BLaER1 (cell line): Measurements from ENCODE around the gene HPN.
"Not testable (repeated sequence)": the region's sequence is repeated elsewhere in the genome, so short reads cannot be mapped to it uniquely, and the experiment has no call there.

ENCODE experiments used
- H3K27ac ChIP-seq: shearing (Covaris generic); formaldehyde crosslinking; 2 replicates; pipeline ENCODE4 v1.8.1; 2022
- H3K27me3 ChIP-seq: shearing (Covaris generic); formaldehyde crosslinking; 2 replicates; pipeline ENCODE4 v1.8.1; 2022
- H3K36me3 ChIP-seq: shearing (Covaris generic); formaldehyde crosslinking; 2 replicates; pipeline ENCODE4 v1.8.1; 2022
- H3K4me1 ChIP-seq: shearing (Covaris generic); formaldehyde crosslinking; 2 replicates; pipeline ENCODE4 v1.8.1; 2022
- H3K4me2 ChIP-seq: shearing (Covaris generic); formaldehyde crosslinking; 2 replicates; pipeline ENCODE4 v1.8.1; 2022
- H3K4me3 ChIP-seq: shearing (Covaris generic); formaldehyde crosslinking; 2 replicates; pipeline ENCODE4 v1.8.1; 2022
- H3K9ac ChIP-seq: shearing (Covaris generic); formaldehyde crosslinking; 2 replicates; pipeline ENCODE4 v1.8.1; 2022
- H3K9me3 ChIP-seq: shearing (Covaris generic); formaldehyde crosslinking; 2 replicates; pipeline ENCODE4 v1.8.1; 2022
- H4K20me1 ChIP-seq: shearing (Covaris generic); formaldehyde crosslinking; 2 replicates; pipeline ENCODE4 v1.8.1; 2022
- Cebpa-rat ChIP-seq: shearing (Covaris generic); IDR thresholded peaks from 2 replicates; pipeline ENCODE4 v1.8.1; 2022

HPN gene

GRCh38 chr19:35041548-35042055, at the start of gene HPN:
TSS of gene HPN (plus strand) at chr19:35041721. CDS start at chr19:35042507, 786 bp downstream.
- H3K27ac ChIP-seq = peak within 1 kb of the TSS; percentile 93
- H3K36me3 ChIP-seq = no peaks in the 10 kb centered on the region
- peaks cover 100% of the 10 kb centered on the region for H3K4me1 ChIP-seq
- H3K9me3 ChIP-seq = no peaks in the 10 kb centered on the region
- peak within 1 kb of the TSS; percentile 61 for H3K4me3 ChIP-seq
- H3K27me3 ChIP-seq = no peaks in the 10 kb centered on the region
- H4K20me1 ChIP-seq = no peaks in the 10 kb centered on the region
- peak within 1 kb of the TSS; percentile 98 for H3K4me2 ChIP-seq
- peak within 1 kb of the TSS; percentile 69 for H3K9ac ChIP-seq
- no peak for TF ChIP-seq Cebpa-rat

- H3K36me3 ChIP-seq, H3K4me3 ChIP-seq, H3K9ac ChIP-seq, H3K4me2 ChIP-seq, H4K20me1 ChIP-seq, H3K27me3 ChIP-seq, H3K27ac ChIP-seq: not testable (repeated sequence)
- H3K4me1 ChIP-seq = peaks cover 28% of the 10 kb centered on the region
- H3K9me3 ChIP-seq = peaks cover 32% of the 10 kb centered on the region
Observed at GRCh38 chr19:34992582-34992981, 48.9 kb upstream of the HPN start.

- Histone ChIP-seq H3K9me3 (peaks cover 32% of the 10 kb centered on the region), H3K9ac (no peak overlapping the region), H3K27ac (no peak overlapping the region), H3K4me2 (no peak overlapping the region), H3K4me1 (peaks cover 41% of the 10 kb centered on the region), H4K20me1 (no peaks in the 10 kb centered on the region), H3K27me3 (no peaks in the 10 kb centered on the region), H3K36me3 (peaks cover 5% of the 10 kb centered on the region; the same call in 1 of the 2 replicates), H3K4me3 (no peak overlapping the region)
- TF ChIP-seq Cebpa-rat = no peak
Observed at GRCh38 chr19:34994286-34994642, 47.3 kb upstream of the HPN start.

GRCh38 chr19:34994643-34995541, 46.6 kb upstream of the HPN start:
- H3K36me3 ChIP-seq = peaks cover 5% of the 10 kb centered on the region; the same call in 1 of the 2 replicates
- H3K4me1 ChIP-seq = peaks cover 41% of the 10 kb centered on the region
- peaks cover 32% of the 10 kb centered on the region for H3K9me3 ChIP-seq
- no peak overlapping the region for H3K4me2 ChIP-seq
- H3K9ac ChIP-seq = no peak overlapping the region
- H4K20me1 ChIP-seq = no peaks in the 10 kb centered on the region
- H3K27ac ChIP-seq = no peak overlapping the region; the same call in 1 of the 2 replicates
- H3K27me3 ChIP-seq = no peaks in the 10 kb centered on the region
- 0 out of 2 replicates have a peak overlapping the region, but pooled peaks have one; percentile 12 for H3K4me3 ChIP-seq
- no peak for TF ChIP-seq Cebpa-rat

GRCh38 chr19:34995551-34995950, 46.0 kb upstream of the HPN start:
- peak overlapping the region; percentile 97 for H3K27ac ChIP-seq
- peaks cover 32% of the 10 kb centered on the region for H3K9me3 ChIP-seq
- peaks cover 5% of the 10 kb centered on the region; the same call in 1 of the 2 replicates for H3K36me3 ChIP-seq
- H3K9ac ChIP-seq = no peak overlapping the region
- peak overlapping the region; percentile 99; the same call in 1 of the 2 replicates for H3K4me2 ChIP-seq
- H3K4me3 ChIP-seq = no peak overlapping the region
- no peaks in the 10 kb centered on the region for H3K27me3 ChIP-seq
- TF ChIP-seq Cebpa-rat = no peak
- H4K20me1 ChIP-seq = no peaks in the 10 kb centered on the region
- H3K4me1 ChIP-seq = peaks cover 41% of the 10 kb centered on the region

GRCh38 chr19:34997071-34997617, 44.4 kb upstream of the HPN start:
- Histone ChIP-seq H3K4me3 (peak overlapping the region; percentile 29; the same call in 1 of the 2 replicates), H3K27me3 (no peaks in the 10 kb centered on the region), H4K20me1 (peaks cover 15% of the 10 kb centered on the region), H3K9ac (peak overlapping the region; percentile 56; the same call in 1 of the 2 replicates), H3K4me1 (peaks cover 51% of the 10 kb centered on the region), H3K36me3 (peaks cover 11% of the 10 kb centered on the region), H3K4me2 (peak overlapping the region; percentile 99), H3K9me3 (peaks cover 28% of the 10 kb centered on the region), H3K27ac (peak overlapping the region; percentile 97)
- no peak for TF ChIP-seq Cebpa-rat

GRCh38 chr19:34998224-34998623, 43.3 kb upstream of the HPN start:
- not testable (repeated sequence) for H3K27me3 ChIP-seq
- Histone ChIP-seq H3K9me3 (peaks cover 26% of the 10 kb centered on the region), H4K20me1 (peaks cover 26% of the 10 kb centered on the region), H3K9ac (peak overlapping the region; percentile 38; the same call in 1 of the 2 replicates), H3K36me3 (peaks cover 20% of the 10 kb centered on the region), H3K4me3 (0 out of 2 replicates have a peak overlapping the region, but pooled peaks have one; percentile 29), H3K27ac (peak overlapping the region; percentile 97), H3K4me2 (peak overlapping the region; percentile 99), H3K4me1 (peaks cover 62% of the 10 kb centered on the region)

- no peaks in the 10 kb centered on the region for H3K27me3 ChIP-seq
- H4K20me1 ChIP-seq = peaks cover 33% of the 10 kb centered on the region
- peak overlapping the region; percentile 99 for H3K4me2 ChIP-seq
- H3K4me3 ChIP-seq = peak overlapping the region; percentile 93
- peaks cover 27% of the 10 kb centered on the region for H3K36me3 ChIP-seq
- peaks cover 69% of the 10 kb centered on the region for H3K4me1 ChIP-seq
- no peak for TF ChIP-seq Cebpa-rat
- peak overlapping the region; percentile 95 for H3K9ac ChIP-seq
- peaks cover 22% of the 10 kb centered on the region for H3K9me3 ChIP-seq
- peak overlapping the region; percentile 97 for H3K27ac ChIP-seq
Observed at GRCh38 chr19:34998777-34999497, 42.6 kb upstream of the HPN start.

GRCh38 chr19:34999498-35000337, 41.8 kb upstream of the HPN start, which contains the start of gene GRAMD1A:
TSS of gene GRAMD1A (plus strand) at chr19:35000323. CDS start at chr19:35000479, 156 bp downstream.
- H3K9ac ChIP-seq = peak within 1 kb of the TSS; percentile 95
- peak within 1 kb of the TSS; percentile 97 for H3K27ac ChIP-seq
- H3K36me3 ChIP-seq = peaks cover 34% of the 10 kb centered on the region
- H4K20me1 ChIP-seq = peaks cover 41% of the 10 kb centered on the region
- H3K4me2 ChIP-seq = peak within 1 kb of the TSS; percentile 99
- H3K4me1 ChIP-seq = peaks cover 77% of the 10 kb centered on the region
- TF ChIP-seq Cebpa-rat = no peak
- peaks cover 14% of the 10 kb centered on the region for H3K9me3 ChIP-seq
- no peaks in the 10 kb centered on the region for H3K27me3 ChIP-seq
- H3K4me3 ChIP-seq = peak within 1 kb of the TSS; percentile 93
